Fibroblast of skin of scalp (primary cell): ENCODE measurements around the gene CELSR3.

Source experiments
- DNase-seq: peaks from one replicate; pipeline ENCODE4 v3.0.0-alpha.2; 2013

The CELSR3 gene

GRCh38 chr3:48685603-48686511 is 23.2 kb upstream of the CELSR3 start, which contains the start of gene NCKIPSD:
TSS of gene NCKIPSD (minus strand) at chr3:48685915. CDS start at chr3:48685807, 108 bp downstream.
- peak; percentile 82 for DNase-seq

GRCh38 chr3:48685293-48685602 is 22.6 kb upstream of the CELSR3 start:
- no peak for DNase-seq

GRCh38 chr3:48684480-48685143 is 21.9 kb upstream of the CELSR3 start:
- no peak for DNase-seq

- DNase-seq = no peak
Observed at GRCh38 chr3:48684054-48684349, 21.3 kb upstream of the CELSR3 start.

DNA sequence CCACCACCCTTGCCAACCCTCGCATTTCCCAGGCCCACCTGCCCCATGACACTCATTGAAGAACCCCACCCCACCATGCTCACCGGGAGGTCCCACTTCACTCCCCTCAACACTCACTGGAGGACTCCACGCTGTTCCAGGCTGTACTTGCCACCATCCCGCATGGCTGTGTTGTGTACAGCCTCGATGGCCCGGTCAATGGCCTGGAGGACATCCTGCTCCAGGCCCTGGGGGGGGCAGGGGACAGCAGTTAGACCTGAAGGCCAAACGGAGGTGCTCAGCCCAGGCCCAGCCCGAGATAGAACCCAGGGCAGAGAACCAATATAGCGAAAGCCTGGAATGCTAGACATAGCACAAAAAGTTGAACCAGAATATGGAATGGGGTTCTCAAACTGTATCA is 20.1 kb upstream of the CELSR3 start:
- no peak for DNase-seq

- DNase-seq = no peak
Observed at GRCh38 chr3:48681974-48682610, 19.4 kb upstream of the CELSR3 start.

DNA sequence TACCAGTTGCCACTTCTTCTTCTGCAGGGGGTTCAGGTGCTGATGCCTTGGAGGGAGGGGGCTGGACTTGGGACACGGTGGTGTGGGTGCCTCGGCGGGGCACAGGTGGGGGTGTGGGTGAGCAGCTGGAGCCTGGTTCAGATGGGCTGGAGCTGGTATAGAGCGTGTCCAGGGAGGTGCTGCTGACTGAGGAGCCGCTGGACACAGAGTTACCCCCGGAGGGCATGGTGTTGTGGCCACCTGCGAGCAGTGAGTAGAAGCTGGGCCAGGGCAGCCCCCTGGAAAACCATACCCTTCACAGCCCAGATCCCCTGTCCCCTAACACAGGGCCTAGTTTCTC is 18.8 kb upstream of the CELSR3 start:
- DNase-seq = no peak

- no peak for DNase-seq
Observed at GRCh38 chr3:48680811-48681540, 18.3 kb upstream of the CELSR3 start.

DNA sequence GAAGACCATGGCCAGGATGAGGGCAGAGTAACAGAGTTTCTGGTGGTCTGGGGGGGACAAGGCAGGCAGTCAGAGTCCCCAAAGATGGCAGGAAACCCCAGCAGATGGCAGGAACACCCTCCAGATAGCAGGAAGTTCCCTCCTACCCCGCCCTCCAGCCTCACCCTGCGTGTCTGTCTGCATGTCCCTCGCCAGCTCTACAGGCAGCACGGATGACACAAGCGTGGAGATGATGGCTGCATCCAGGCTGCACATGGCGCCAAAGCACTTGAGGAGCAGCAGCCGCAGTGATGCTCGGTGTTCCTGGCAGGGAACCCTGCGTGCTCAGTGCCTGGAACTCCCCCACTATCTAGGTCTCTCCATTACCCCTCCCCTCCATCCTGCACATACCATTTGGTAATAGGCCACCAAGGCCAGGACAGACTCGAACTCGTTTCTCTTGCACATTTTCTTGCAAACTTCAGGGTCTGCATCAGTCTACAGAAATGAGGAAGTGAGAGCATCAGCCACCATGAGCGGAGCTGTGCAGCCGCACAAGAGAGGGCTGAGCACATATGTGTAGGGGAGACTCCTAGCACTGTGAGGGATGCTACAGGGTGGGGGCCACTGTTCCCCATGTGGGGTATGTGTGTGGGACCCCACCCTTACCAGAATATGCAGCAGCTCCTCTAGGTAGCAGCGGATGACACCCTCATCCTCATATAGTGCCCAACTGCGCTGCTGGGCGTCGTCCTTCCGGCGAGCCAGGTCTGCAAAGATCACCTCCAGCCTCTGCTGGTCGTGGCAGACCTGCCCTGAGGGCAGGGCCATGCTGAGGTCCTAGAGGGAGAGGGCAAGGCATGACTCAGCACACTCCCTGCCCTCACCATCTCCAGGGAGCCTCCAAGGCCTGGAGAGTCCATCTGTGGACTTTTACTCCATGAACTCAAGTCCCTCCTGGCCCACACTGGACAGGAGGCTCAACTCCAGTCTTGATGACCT is 17.0 kb upstream of the CELSR3 start:
- no peak for DNase-seq

DNA sequence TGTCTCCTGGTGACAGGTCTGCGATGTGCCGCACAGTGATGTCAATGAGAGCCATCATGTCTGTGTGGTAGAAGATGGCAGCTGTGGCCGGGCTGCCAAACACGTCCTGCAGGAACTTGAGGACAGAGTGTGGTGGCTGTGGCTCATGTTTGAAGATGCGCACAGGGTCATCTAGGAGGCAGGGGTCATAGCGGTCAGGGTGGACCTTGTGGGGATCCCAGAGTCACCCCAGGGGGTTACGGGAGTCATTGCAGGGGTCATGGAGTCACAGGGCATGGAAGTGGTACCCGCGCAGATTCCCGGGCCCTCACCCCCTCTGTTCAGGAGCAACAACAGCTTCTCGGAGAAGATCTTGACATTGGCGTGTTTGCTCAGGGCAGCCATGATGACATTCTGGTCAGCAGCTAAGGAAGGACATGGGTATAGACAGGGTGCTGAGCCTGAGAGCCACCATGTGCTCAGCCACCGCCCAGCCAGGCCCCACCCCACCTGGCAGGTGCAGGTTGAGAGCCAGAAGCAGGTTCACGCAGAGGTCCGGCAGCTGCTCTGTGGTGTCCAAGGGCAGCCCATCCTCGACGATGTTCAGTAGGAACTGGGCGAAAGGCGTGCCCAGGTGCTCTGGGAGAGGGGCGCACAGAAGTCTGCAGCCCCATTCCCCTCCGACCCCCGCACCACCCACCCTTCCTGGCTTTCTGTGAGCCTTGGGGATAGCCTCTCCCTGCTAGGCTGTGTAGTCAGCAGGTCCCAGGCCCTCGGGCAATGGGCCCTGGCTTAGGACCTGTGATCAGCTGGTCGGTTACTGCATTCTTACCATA is 16.1 kb upstream of the CELSR3 start:
- DNase-seq = no peak

DNA sequence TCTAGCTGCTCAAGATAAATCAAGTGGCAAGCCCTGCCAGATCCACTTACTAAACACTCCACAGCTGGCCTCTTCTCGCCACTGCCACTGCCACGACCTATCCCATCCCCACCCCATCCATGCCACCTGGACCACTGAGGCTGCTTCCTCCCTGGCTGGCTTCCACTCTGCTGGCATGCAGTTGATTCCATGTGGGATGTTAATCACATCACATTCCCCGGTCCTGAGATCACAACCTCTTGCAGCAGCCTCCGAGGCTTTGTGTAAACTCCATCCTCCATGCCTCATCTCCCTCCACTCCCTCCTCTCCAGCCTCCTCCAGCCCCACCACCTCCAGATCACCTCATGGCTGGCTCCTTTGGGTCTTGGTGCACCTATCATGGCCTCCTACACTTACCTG is 15.4 kb upstream of the CELSR3 start:
- DNase-seq = peak; percentile 15

GRCh38 chr3:48674505-48674904 is 11.8 kb upstream of the CELSR3 start:
- DNase-seq = no peak

DNA sequence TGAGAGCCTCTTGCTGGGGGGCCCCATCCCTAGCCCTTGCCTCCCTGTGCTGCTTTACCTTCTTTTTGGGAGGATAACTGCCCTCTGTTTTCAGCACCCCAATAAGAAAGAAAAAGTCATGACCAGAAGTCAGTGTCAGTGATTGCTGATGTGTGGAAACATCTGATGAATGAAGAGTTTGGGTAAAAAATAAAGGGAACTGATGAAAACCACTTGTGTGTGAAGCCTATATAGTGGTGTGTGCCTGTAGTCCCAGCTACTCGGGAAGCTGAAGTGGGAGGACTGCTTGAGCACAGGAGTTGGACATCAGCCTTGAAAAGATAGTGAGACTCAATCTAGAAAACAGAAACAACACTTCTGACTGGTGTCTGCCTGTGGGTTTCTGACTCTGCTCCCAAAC is 9.8 kb upstream of the CELSR3 start:
- DNase-seq = no peak

DNA sequence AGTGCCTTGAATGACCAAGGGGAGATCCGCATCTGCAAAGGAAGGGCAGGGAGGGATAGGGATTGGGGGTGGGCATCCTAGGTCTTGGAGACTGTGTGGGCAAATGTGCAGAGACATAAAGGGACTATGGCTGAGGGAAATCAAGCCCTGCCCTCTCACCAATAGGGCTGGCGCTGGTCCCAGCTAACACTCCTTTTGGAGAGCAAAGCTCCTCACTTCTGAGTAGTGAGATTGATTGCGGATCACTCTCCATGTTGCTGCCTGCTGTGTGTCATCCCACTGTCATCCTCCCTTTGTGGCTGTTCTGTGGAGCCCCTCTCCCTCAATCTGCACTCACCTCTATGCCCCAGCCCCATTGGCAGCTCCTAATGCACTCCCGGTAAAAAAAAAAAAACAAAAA is 2.2 kb upstream of the CELSR3 start:
- no peak for DNase-seq

DNA sequence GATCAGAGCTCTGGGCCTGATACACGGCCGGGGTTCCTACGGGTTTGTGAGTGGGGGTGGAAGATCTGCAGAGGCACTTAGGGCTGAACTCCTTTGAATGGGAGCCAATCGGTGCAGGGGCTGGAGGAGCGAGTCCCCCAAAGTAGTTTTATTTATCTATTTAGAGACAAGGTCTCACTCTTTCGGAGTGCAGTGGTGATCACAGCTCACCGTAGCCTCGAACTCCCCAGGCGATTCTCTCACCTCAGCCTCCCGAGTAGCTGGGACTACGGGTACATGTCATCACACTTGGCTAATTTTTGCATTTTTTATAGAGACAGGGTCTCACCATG is 1.6 kb upstream of the CELSR3 start:
- DNase-seq = no peak

- DNase-seq = peak; percentile 96
Observed at GRCh38 chr3:48663489-48664312, 1.0 kb upstream of the CELSR3 start.

- DNase-seq = no peak
Observed at GRCh38 chr3:48662145-48662752, 437 bp downstream of the CELSR3 start.

DNA sequence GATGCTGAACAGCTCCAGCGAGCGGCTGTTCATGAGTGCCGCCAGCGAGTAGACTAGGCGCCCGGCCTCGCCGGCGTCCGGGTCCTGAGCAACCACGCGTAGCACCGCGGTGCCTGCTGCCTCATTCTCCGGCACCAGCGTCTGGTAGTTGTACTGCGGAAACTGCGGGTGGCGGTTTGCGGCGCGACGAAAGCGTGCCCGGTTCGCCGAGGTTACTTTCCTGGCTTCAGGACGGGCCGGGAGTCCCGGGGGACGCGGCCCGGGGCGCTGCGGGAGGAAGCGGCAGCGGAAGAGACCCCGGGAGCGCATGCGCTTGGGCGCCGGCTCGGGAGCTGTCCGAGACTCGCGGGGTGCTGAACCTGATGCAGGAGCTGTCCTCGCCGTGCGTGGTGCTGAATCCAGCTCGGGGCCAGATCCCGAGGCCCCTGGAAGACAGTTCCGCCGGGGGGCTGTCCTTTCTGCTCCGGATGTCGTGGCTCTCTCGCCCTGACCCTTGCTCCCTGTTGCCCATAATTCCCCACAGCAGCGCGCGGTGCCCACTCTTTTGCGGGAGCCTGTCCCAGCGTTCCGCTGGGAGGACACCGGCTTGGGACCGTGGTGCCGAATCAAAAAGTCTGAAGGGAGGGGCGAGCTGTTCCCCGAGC is 1.1 kb downstream of the CELSR3 start:
- DNase-seq = peak; percentile 52

GRCh38 chr3:48660800-48661400 is 1.8 kb downstream of the CELSR3 start:
- no peak for DNase-seq
